HuH-7.5 (cell line): ENCODE results near the gene TOM1L1.

Experiments used
- DNase-seq: peaks from one replicate; pipeline ENCODE4 v3.0.0; 2011; ENCODE audit warnings: low spot score

Gene TOM1L1

DNA sequence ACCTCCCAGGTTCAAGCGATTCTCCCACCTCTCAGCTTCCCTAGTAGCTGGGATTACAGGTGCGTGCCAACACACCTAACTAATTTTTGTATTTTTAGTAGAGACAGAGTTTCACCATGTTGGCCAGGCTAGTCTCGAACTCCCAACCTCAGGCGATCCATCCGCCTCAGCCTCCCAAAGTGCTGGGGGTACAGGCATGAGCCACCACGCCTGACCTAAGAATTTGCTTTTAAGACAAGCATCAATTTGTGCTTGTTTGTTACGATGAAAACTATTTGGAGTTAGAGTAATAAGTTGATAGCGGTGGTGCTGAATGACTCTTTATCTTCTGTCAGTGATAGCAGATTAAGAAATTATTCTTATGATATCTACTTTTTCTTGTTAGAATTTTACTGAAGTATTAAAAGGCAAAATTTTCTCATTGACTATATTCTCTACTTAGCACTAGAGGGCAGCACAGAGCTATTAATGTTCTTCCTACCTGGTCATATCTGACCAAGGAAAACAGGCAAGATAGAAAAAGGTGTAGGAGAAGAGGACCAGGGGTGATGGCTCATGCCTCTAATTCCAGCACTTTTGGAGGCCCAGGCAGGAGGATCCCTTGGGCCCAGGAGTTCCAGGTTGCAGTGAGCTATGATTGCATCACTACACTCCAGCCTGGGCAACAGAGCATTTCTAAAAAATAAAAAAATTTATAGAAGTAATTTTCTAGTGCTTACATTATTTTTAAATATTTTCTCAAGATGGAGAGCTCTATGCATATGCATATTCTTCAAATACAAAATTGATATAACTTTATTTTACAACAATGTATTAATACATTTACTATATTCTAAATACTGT is 92.4 kb downstream of the TOM1L1 start:
- DNase-seq, result peak; percentile 19

DNA sequence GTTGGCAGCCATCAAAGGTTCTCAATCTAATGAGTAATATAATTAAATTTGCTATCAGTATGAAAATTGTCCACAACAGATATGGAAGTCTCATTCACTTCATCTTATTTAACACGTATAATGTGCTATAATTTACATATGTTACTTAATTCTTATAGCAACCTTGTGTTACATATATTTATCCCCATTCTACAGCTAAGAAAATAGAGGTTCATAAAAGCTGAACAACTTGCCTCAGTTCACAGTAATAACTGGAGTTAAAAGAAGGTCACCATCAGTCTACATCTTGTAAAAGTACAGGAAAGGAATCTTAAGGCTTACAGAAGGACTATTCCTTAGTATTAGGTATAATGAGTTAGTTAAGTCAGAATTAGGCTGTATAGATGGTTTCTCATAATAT is 95.8 kb downstream of the TOM1L1 start:
- no peak for DNase-seq

DNA sequence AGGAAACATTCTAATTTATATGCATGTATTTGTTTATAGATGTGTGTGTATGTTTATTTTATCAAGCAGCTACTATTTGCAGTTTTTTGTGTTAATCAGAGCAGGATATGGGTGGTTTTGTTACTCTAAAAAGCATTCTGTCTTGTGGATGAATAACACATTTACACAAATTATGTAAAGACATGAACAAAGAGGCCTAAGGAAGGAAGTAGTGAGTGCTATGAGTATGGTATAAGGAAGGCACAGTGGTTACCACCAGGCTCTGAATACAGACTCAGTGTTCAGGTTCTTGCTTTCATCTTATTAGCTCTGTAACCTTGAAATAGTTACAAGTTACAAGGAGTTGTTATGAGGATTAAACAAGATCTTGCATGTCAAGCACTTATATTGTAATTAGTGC is 101.8 kb downstream of the TOM1L1 start:
- no peak for DNase-seq

- no peak for DNase-seq
These were observed 103.8 kb downstream of the TOM1L1 start for GRCh38 chr17:55004484-55004883.

- no peak for DNase-seq
These were observed 104.9 kb downstream of the TOM1L1 start for GRCh38 chr17:55005520-55005919.
